GM12878 (cell line): Measurements from ENCODE around the gene TTC31. TPM values are rescaled to one million over a fixed set of nuclear protein-coding genes. Genes with fewer than 3 reads are reported as not detected.

ENCODE experiments used
- ATAC-seq: fragments of 200-7000 bp; cut with Tn5 transposase; 3 replicates; pipeline ENCODE4 v1.9.1; 2020; ENCODE audit warnings: mild to moderate bottlenecking, moderate library complexity
- BruUV-seq: library from RNA; stranded (reverse); fragments of 400-500 nt; replicated peaks from 2 replicates; lab custom pipeline; 2021; lab: Mats Ljungman, UMichigan
- CTCF ChIA-PET: fragments of 300-600 bp; sonication (Branson Sonifier 250); formaldehyde crosslinking; extraction: SDS; loops from one replicate; lab custom pipeline; 2021; ENCODE audit warnings: inconsistent platforms; lab: Yijun Ruan, JAX
- POLR2A ChIA-PET: fragments of 350-600 bp; formaldehyde crosslinking; extraction: SDS; loops from one replicate; lab custom pipeline; 2021; ENCODE audit warnings: inconsistent platforms; lab: Charles Lee
- RAD21 ChIA-PET: fragments of 300-600 bp; sonication (Branson Sonifier 250); formaldehyde crosslinking; loops from one replicate; lab custom pipeline; 2023; ENCODE audit warnings: antibody characterized with exemption; ENCODE audit not compliant: unreplicated experiment; lab: Charles Lee
- SMC1A ChIA-PET: fragments of 300-600 bp; sonication (Branson Sonifier 250); formaldehyde crosslinking; loops from one replicate; lab custom pipeline; 2023; ENCODE audit not compliant: unreplicated experiment, uncharacterized antibody; lab: Charles Lee
- DNase-seq: peaks from one replicate; pipeline ENCODE4 v3.0.0-alpha.2; 2011; ENCODE audit warnings: low read depth, low spot score
- FAIRE-seq: peaks from 3 replicates; lab custom pipeline; 2011; peaks lifted over from hg19 to GRCh38; lab: Jason Lieb, UNC
- H2AFZ ChIP-seq: 2 replicates; pipeline ENCODE4 v1.6.0; 2011; ENCODE audit warnings: low read depth, low read length, control low read depth; ENCODE audit not compliant: control insufficient read depth
- H3K27ac ChIP-seq: 2 replicates; pipeline ENCODE4 v1.5.1; 2011; ENCODE audit warnings: control low read depth; ENCODE audit not compliant: control insufficient read depth, insufficient read depth
- H3K27me3 ChIP-seq, 2 experiments: replicated peaks in 1 of 2; 2 replicates each; pipeline versions ENCODE4 v1.6.0 to v1.6.1; 2011; ENCODE audit warnings: low read length in 1 of 2; ENCODE audit not compliant: control insufficient read depth in 2 of 2, insufficient read depth in 2 of 2
- H3K36me3 ChIP-seq, 2 experiments: 2 replicates each; pipeline ENCODE4 v1.5.1; 2011; ENCODE audit warnings: low read length in 1 of 2; ENCODE audit not compliant: control insufficient read depth in 2 of 2, insufficient read depth in 2 of 2
- H3K4me1 ChIP-seq: 2 replicates; pipeline ENCODE4 v1.6.1; 2011; ENCODE audit warnings: mild to moderate bottlenecking, low read length, moderate library complexity, mixed read lengths; ENCODE audit not compliant: control insufficient read depth, insufficient read depth
- H3K4me2 ChIP-seq: 2 replicates; pipeline ENCODE4 v1.6.0; 2011; ENCODE audit warnings: control low read depth; ENCODE audit not compliant: control insufficient read depth, insufficient read depth
- H3K4me3 ChIP-seq: fragments of 200-600 bp; sonication (generic); 2 replicates; pipeline ENCODE4 v1.5.1; 2016
- H3K79me2 ChIP-seq: 2 replicates; pipeline ENCODE4 v1.6.0; 2011; ENCODE audit warnings: low read length; ENCODE audit not compliant: control insufficient read depth, insufficient read depth
- H3K9ac ChIP-seq: 2 replicates; pipeline ENCODE4 v1.8.0; 2011; ENCODE audit warnings: low read length, control low read depth, mixed read lengths; ENCODE audit not compliant: control insufficient read depth, insufficient read depth
- H3K9me3 ChIP-seq: replicated peaks from 3 replicates; pipeline ENCODE4 v1.5.1; 2011; ENCODE audit warnings: mild to moderate bottlenecking, low read length; ENCODE audit not compliant: control insufficient read depth, insufficient read depth
- H4K20me1 ChIP-seq: 2 replicates; pipeline ENCODE4 v1.6.0; 2011; ENCODE audit not compliant: control insufficient read depth, insufficient read depth
- BCL3 ChIP-seq: IDR thresholded peaks from 2 replicates; pipeline ENCODE4 v1.6.1; 2011; ENCODE audit warnings: borderline replicate concordance, low read depth, mild to moderate bottlenecking, moderate library complexity, low read length; ENCODE audit not compliant: insufficient read depth, poor library complexity, severe bottlenecking
- E4F1 ChIP-seq: fragments of 450-650 bp; IDR thresholded peaks from 2 replicates; pipeline ENCODE4 v1.6.1; 2018; ENCODE audit warnings: borderline replicate concordance, mild to moderate bottlenecking; ENCODE audit not compliant: partially characterized antibody
- NKRF ChIP-seq: fragments of 450-650 bp; conservative IDR thresholded peaks from 2 replicates; pipeline ENCODE4 v1.6.1; 2017; ENCODE audit warnings: mild to moderate bottlenecking, moderate library complexity
- RELB ChIP-seq: fragments of 450-650 bp; IDR thresholded peaks from 2 replicates; pipeline ENCODE4 v1.6.1; 2017; ENCODE audit warnings: low read depth, mild to moderate bottlenecking, moderate library complexity
- TCF12 ChIP-seq: IDR thresholded peaks from 2 replicates; pipeline ENCODE4 v1.6.1; 2011; ENCODE audit warnings: low read depth, mild to moderate bottlenecking, low read length
- ZBTB11 ChIP-seq: fragments of 450-650 bp; formaldehyde crosslinking; IDR thresholded peaks from 2 replicates; pipeline ENCODE4 v1.5.0; 2022; ENCODE audit warnings: mild to moderate bottlenecking, missing genetic modification characterization
- WGBS: methylation state at CpG from one replicate; pipeline ENCODE4 v1.1.6; 2016; ENCODE audit warnings: low lambda C conversion rate; ENCODE audit not compliant: insufficient replicate concordance, insufficient coverage; ENCODE audit errors: missing lambda C conversion rate; 5-methylcytosine and 5-hydroxymethylcytosine counted together
- in situ Hi-C: fragments of 300-500 bp; cut with MboI; formaldehyde crosslinking; loops from 9 replicates; pipeline ENCODE4 v1.14.3; 2018; ENCODE audit warnings: mixed read lengths
- intact Hi-C: fragments of 100-400 bp; cut with micrococcal nuclease; formaldehyde crosslinking; loops from one replicate; pipeline ENCODE4 v1.14.2; 2022; ENCODE audit not compliant: unreplicated experiment
- polyA plus RNA-seq, 11 experiments: library from polyadenylated mRNA; depleted of rRNA in 4 of 11; unstranded in 6 of 11; stranded (reverse) in 5 of 11; fragments of >200 nt; fragmentation: Nextera tagmentation in 4 of 11; fragmentation: Illumina TruSeq in 1 of 11; extraction: Ambion mirVana in 4 of 11; extraction: Trizol in 1 of 11; gene quantifications; 1 replicate in 1 of 11; 2 replicates in 10 of 11; pipeline versions ENCODE4 v1.2.1 to v1.2.3, GENCODE V29; 2011 to 2016; ENCODE audit warnings: inconsistent platforms in 2 of 11, missing spikeins in 2 of 11, low read depth in 1 of 11
- total RNA-seq, 4 experiments: library from RNA; depleted of rRNA in 3 of 4; stranded (reverse); fragments of >200 nt in 3 of 4; fragmentation: Illumina TruSeq in 1 of 4; extraction: Trizol in 1 of 4; gene quantifications; 2 replicates each; pipeline versions ENCODE4 v1.2.1 to v1.2.3, GENCODE V29; 2013 to 2021

The TTC31 gene
- total and polyA plus RNA-seq, 10 of the 15 experiments (the other 5 are each of a cell fraction or from before 2014, with no cell fraction given), result 6.5 to 34.9 (median 25.9) TPM

GRCh38 chr2:74448771-74449170 is 34.1 kb upstream of the TTC31 start (continued):
- TF ChIP-seq ZBTB11 (CRISPR knock-in tag), result no peak
- TF ChIP-seq, all 136 proteins: peak for 0

GRCh38 chr2:74450570-74451190 is 32.2 kb upstream of the TTC31 start:
- intact Hi-C loops (no loop called here), in situ Hi-C loops (no loop called here)
- Histone ChIP-seq H3K4me3 (no peak overlapping the region), H3K27me3 (no peaks in the 10 kb centered on the region), H3K9me3 (no peaks in the 10 kb centered on the region), H2AFZ (no peak overlapping the region), H3K4me1 (peaks cover 3% of the 10 kb centered on the region), H4K20me1 (no peaks in the 10 kb centered on the region), H3K36me3 (no peaks in the 10 kb centered on the region), H3K27ac (no peak overlapping the region), H3K4me2 (no peak overlapping the region), H3K79me2 (peaks cover 7% of the 10 kb centered on the region), H3K9ac (no peak overlapping the region)
- WGBS, result 67% methylated on average over 3 of the region's 3 CpGs
- no TSS peak for BruUV-seq
- ChIA-PET CTCF (interaction anchor here (0.6 to 1.0 kb wide), 2 partner anchors 49 to 1196 kb away, joined by 3 read pairs; no protein-coding TSS in a partner anchor), SMC1A (no interaction called here), RAD21 (interaction anchor here (1.1 kb wide), 1 partner anchor 11 kb away, joined by 5 read pairs; no protein-coding TSS in a partner anchor), POLR2A (interaction anchor here (1.2 kb wide), 1 partner anchor 11 kb away, joined by 4 read pairs; no protein-coding TSS in a partner anchor)
- FAIRE-seq (no peak), ATAC-seq (no peak), DNase-seq (no peak)
- TF ChIP-seq NKRF (no peak), TCF12 (no peak), BCL3 (no peak), E4F1 (no peak), RELB (no peak)
